PC-3 (cell line): ENCODE measurements around the gene NFAT5.
"Not testable (repeated sequence)": the region's sequence is repeated elsewhere in the genome, so short reads cannot be mapped to it uniquely, and the experiment has no call there.

Source experiments
- EZH2 ChIP-seq: fragments of 300-600 bp; sonication (generic); IDR thresholded peaks from one replicate; pipeline ENCODE4 v1.6.1; 2017; ENCODE audit warnings: antibody characterized with exemption, mild to moderate bottlenecking, low read length; ENCODE audit not compliant: unreplicated experiment
- TF ChIP-seq, protein P1 (sequence below): fragments of 300-600 bp; sonication (generic); conservative IDR thresholded peaks from 2 replicates; pipeline ENCODE4 v1.5.1; 2017; ENCODE audit warnings: antibody characterized with exemption, low read depth, mild to moderate bottlenecking, low read length

DNA sequence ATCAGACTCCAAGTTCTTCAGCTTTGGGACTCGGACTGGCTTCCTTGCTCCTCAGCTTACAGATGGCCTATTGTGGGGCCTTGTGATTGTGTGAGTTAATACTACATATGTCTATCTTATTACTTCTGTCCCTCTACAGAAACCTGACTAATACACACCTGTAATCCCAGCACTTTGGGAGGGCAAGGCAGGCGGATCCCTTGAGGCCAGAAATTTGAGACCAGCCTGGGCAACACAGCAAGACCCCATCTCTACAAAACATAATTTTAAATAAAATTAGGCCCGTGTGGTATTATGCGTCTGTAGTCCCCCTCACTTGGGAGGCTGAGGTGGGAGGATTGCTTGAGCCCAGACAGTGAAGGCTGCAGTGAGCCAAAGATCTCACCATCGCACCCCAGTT, 165.5 kb downstream of the NFAT5 start:
- TF ChIP-seq, protein P1, sequence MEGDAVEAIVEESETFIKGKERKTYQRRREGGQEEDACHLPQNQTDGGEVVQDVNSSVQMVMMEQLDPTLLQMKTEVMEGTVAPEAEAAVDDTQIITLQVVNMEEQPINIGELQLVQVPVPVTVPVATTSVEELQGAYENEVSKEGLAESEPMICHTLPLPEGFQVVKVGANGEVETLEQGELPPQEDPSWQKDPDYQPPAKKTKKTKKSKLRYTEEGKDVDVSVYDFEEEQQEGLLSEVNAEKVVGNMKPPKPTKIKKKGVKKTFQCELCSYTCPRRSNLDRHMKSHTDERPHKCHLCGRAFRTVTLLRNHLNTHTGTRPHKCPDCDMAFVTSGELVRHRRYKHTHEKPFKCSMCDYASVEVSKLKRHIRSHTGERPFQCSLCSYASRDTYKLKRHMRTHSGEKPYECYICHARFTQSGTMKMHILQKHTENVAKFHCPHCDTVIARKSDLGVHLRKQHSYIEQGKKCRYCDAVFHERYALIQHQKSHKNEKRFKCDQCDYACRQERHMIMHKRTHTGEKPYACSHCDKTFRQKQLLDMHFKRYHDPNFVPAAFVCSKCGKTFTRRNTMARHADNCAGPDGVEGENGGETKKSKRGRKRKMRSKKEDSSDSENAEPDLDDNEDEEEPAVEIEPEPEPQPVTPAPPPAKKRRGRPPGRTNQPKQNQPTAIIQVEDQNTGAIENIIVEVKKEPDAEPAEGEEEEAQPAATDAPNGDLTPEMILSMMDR, result not testable (repeated sequence)
- not testable (repeated sequence) for TF ChIP-seq EZH2
